HepG2 (cell line): ENCODE results near the gene CCDC136. TPM values are rescaled to one million over a fixed set of nuclear protein-coding genes. Genes with fewer than 3 reads are reported as not detected.

Source experiments
- ATAC-seq: fragments of 200-7000 bp; cut with Tn5 transposase; 3 replicates; pipeline ENCODE4 v1.9.1; 2020; ENCODE audit warnings: mild to moderate bottlenecking, moderate library complexity
- BruUV-seq: library from RNA; stranded (reverse); fragments of 400-500 nt; replicated peaks from 2 replicates; lab custom pipeline; 2021; lab: Mats Ljungman, UMichigan
- CTCF ChIA-PET: fragments of 300-600 bp; formaldehyde crosslinking; extraction: SDS; loops from one replicate; lab custom pipeline; 2021; ENCODE audit warnings: low total read pairs, inconsistent platforms, low intra/inter-chr PET ratio; lab: Yijun Ruan, JAX
- POLR2A ChIA-PET: fragments of 350-600 bp; sonication (Branson Sonifier 250); formaldehyde crosslinking; loops from one replicate; lab custom pipeline; 2020; ENCODE audit warnings: antibody characterized with exemption, inconsistent platforms; lab: Yijun Ruan, JAX
- DNase-seq: peaks from one replicate; pipeline ENCODE4 v3.0.0-alpha.2; 2015; ENCODE audit warnings: low spot score
- FAIRE-seq: peaks from 3 replicates; lab custom pipeline; 2011; peaks lifted over from hg19 to GRCh38; lab: Jason Lieb, UNC
- H2AFZ ChIP-seq: one replicate; pipeline ENCODE4 v1.6.1; 2011; ENCODE audit warnings: low read length, inconsistent platforms
- H3K27ac ChIP-seq: fragments of 300-600 bp; 3 replicates; pipeline ENCODE4 v1.8.0; 2011; ENCODE audit warnings: mixed run types, mild to moderate bottlenecking, mixed read lengths, low read length, inconsistent platforms; ENCODE audit not compliant: insufficient read depth; ENCODE audit errors: extremely low read length
- H3K27me3 ChIP-seq, 2 experiments: fragments of 200-600 bp in 1 of 2; 2 replicates in 1 of 2; 3 replicates in 1 of 2; pipeline versions ENCODE4 v1.6.0 to v1.8.0; 2011; ENCODE audit warnings: low read length in 2 of 2, mild to moderate bottlenecking in 2 of 2, moderate library complexity in 2 of 2, inconsistent platforms in 1 of 2; ENCODE audit not compliant: insufficient read depth in 2 of 2, control insufficient read depth in 1 of 2
- H3K36me3 ChIP-seq, 2 experiments: fragments of 200-600 bp in 1 of 2; replicated peaks in 1 of 2; 2 replicates in 1 of 2; 3 replicates in 1 of 2; pipeline versions ENCODE4 v1.5.1 to v1.8.0; 2011; ENCODE audit warnings: low read length in 2 of 2, inconsistent platforms in 1 of 2; ENCODE audit not compliant: insufficient read depth in 2 of 2, control insufficient read depth in 1 of 2
- H3K4me1 ChIP-seq: 2 replicates; pipeline ENCODE4 v1.5.1; 2012; ENCODE audit warnings: low read length, inconsistent platforms; ENCODE audit not compliant: insufficient read depth
- H3K4me2 ChIP-seq: 2 replicates; pipeline ENCODE4 v1.6.0; 2011; ENCODE audit warnings: low read depth, low read length, inconsistent platforms
- H3K4me3 ChIP-seq, 3 experiments: fragments of 200-600 bp in 1 of 3; sonication (generic), shearing (Covaris generic) in 1 of 3; replicated peaks in 1 of 3; 2 replicates each; pipeline ENCODE4 v1.5.1; 2011 to 2016; ENCODE audit warnings: low read length in 3 of 3, inconsistent platforms in 2 of 3, low read depth in 2 of 3, mild to moderate bottlenecking in 2 of 3, control low read depth in 1 of 3, mixed read lengths in 1 of 3; ENCODE audit not compliant: insufficient read depth in 1 of 3
- H3K79me2 ChIP-seq: one replicate; pipeline ENCODE4 v1.6.1; 2011; ENCODE audit warnings: low read length, inconsistent platforms; ENCODE audit not compliant: insufficient read depth
- H3K9ac ChIP-seq: 2 replicates; pipeline ENCODE4 v1.6.0; 2011; ENCODE audit warnings: mild to moderate bottlenecking, low read depth, low read length, inconsistent platforms; ENCODE audit not compliant: insufficient read depth
- H3K9me3 ChIP-seq: 2 replicates; pipeline ENCODE4 v1.5.1; 2012; ENCODE audit warnings: mild to moderate bottlenecking, low read length
- H4K20me1 ChIP-seq: 2 replicates; pipeline ENCODE4 v1.6.0; 2011; ENCODE audit warnings: inconsistent platforms, mild to moderate bottlenecking, low read length, moderate library complexity; ENCODE audit not compliant: insufficient read depth
- ARID2 ChIP-seq: sonication (generic); formaldehyde crosslinking; IDR thresholded peaks from 2 replicates; pipeline ENCODE4 v1.8.1; 2022; ENCODE audit warnings: mild to moderate bottlenecking, missing genetic modification reagents, borderline replicate concordance
- FOXK1 ChIP-seq: sonication (generic); formaldehyde crosslinking; IDR thresholded peaks from 2 replicates; pipeline ENCODE4 v1.4.0; 2020; ENCODE audit warnings: low read depth, missing genetic modification reagents, borderline replicate concordance
- KDM3A ChIP-seq: IDR thresholded peaks from 2 replicates; pipeline ENCODE4 v1.6.1; 2018; ENCODE audit warnings: low read depth, missing compliant biosample characterization
- NFYC ChIP-seq: IDR thresholded peaks from 2 replicates; pipeline ENCODE4 v1.6.1; 2016; ENCODE audit warnings: missing genetic modification reagents, missing compliant biosample characterization
- PRMT3 ChIP-seq: sonication (generic); formaldehyde crosslinking; IDR thresholded peaks from 2 replicates; pipeline ENCODE4 v1.8.1; 2022; ENCODE audit warnings: low read depth, mild to moderate bottlenecking, moderate library complexity, missing genetic modification reagents, borderline replicate concordance
- SP5 ChIP-seq: IDR thresholded peaks from 2 replicates; pipeline ENCODE4 v1.6.1; 2016; ENCODE audit warnings: low read depth, borderline replicate concordance
- WIZ ChIP-seq: sonication (generic); formaldehyde crosslinking; IDR thresholded peaks from 2 replicates; pipeline ENCODE4 v1.5.1; 2020; ENCODE audit warnings: mild to moderate bottlenecking, missing genetic modification reagents
- ZNF547 ChIP-seq: sonication (generic); formaldehyde crosslinking; IDR thresholded peaks from 2 replicates; pipeline ENCODE4 v1.5.1; 2020; ENCODE audit warnings: mild to moderate bottlenecking, missing genetic modification reagents
- ZNF709 ChIP-seq: sonication (generic); formaldehyde crosslinking; IDR thresholded peaks from 2 replicates; pipeline ENCODE4 v1.5.0; 2020; ENCODE audit warnings: mild to moderate bottlenecking, missing genetic modification reagents
- ZNF775 ChIP-seq: sonication (generic); formaldehyde crosslinking; IDR thresholded peaks from 2 replicates; pipeline ENCODE4 v1.4.0; 2020; ENCODE audit warnings: missing genetic modification reagents, mild to moderate bottlenecking, moderate library complexity, borderline replicate concordance
- WGBS: methylation state at CpG from one replicate; pipeline ENCODE4 v1.1.6; 2017; ENCODE audit warnings: low lambda C conversion rate; 5-methylcytosine and 5-hydroxymethylcytosine counted together
- in situ Hi-C: cut with HindIII; loops from 2 replicates; pipeline ENCODE4 v1.10.0; 2017; ENCODE audit warnings: low pct_unique_long_range_greater_than_20kb; ENCODE audit not compliant: extremely low pct_ligation_motif_present
- intact Hi-C: fragments of 100-400 bp; cut with micrococcal nuclease; formaldehyde crosslinking; loops from one replicate; pipeline ENCODE4 v1.10.0; 2022; ENCODE audit not compliant: unreplicated experiment
- polyA plus RNA-seq, 8 experiments: library from polyadenylated mRNA; depleted of rRNA in 3 of 8; stranded (reverse) in 7 of 8; unstranded in 1 of 8; fragments of >200 nt; fragmentation: Illumina TruSeq in 4 of 8; extraction: Trizol in 4 of 8; gene quantifications; 2 replicates each; pipeline versions ENCODE4 v1.2.1 to v1.2.3, GENCODE V29; 2011 to 2016; ENCODE audit warnings: low read depth in 4 of 8, missing spikeins in 1 of 8, mixed read lengths in 1 of 8; ENCODE audit not compliant: insufficient read depth in 1 of 8
- total RNA-seq, 5 experiments: library from RNA; depleted of rRNA; stranded (reverse); fragments of >200 nt; fragmentation: Illumina TruSeq; extraction: Trizol; gene quantifications; 2 replicates each; pipeline ENCODE4 v1.2.3, GENCODE V29; 2016; ENCODE audit warnings: low read depth in 1 of 5
- TF ChIP-seq, protein P1 (sequence below): sonication (generic); formaldehyde crosslinking; IDR thresholded peaks from 2 replicates; pipeline ENCODE4 v1.5.0; 2020; ENCODE audit warnings: mild to moderate bottlenecking, missing genetic modification reagents, borderline replicate concordance
- TF ChIP-seq, protein P2 (sequence below): sonication (generic); formaldehyde crosslinking; IDR thresholded peaks from 2 replicates; pipeline ENCODE4 v1.4.0; 2020; ENCODE audit warnings: missing genetic modification reagents

Gene CCDC136
- total and polyA plus RNA-seq, 2 of the 13 experiments (the other 11 are each of a cell fraction or from before 2014, with no cell fraction given) = 0.04 to 0.38 TPM

GRCh38 chr7:128842674-128843641 lies 51.2 kb downstream of the CCDC136 start:
- CTCF ChIA-PET = interaction anchor here (1.6 to 3.0 kb wide), 3 partner anchors 32 to 41 kb away, joined by 6 to 13 read pairs (median 11); no protein-coding TSS in a partner anchor
- Histone ChIP-seq H2AFZ (no peak overlapping the region), H3K9ac (no peak overlapping the region), H3K4me1 (peaks cover 11% of the 10 kb centered on the region), H3K79me2 (no peaks in the 10 kb centered on the region), H3K36me3 (no peaks in the 10 kb centered on the region), H3K4me3 (no peak overlapping the region), H3K27me3 (peaks cover 5 to 12% of the 10 kb centered on the region in 2 experiments; a peak in 2 of 5 replicates), H3K9me3 (no peaks in the 10 kb centered on the region), H4K20me1 (no peaks in the 10 kb centered on the region), H3K4me2 (no peak overlapping the region), H3K27ac (no peak overlapping the region)
- BruUV-seq = no TSS peak
- in situ Hi-C loops = no loop called here
- no peak for FAIRE-seq
- DNase-seq = no peak
- TF ChIP-seq ZNF547 (no peak), KDM3A (CRISPR knock-in tag) (no peak), ZNF775 (no peak), ARID2 (CRISPR knock-in tag) (no peak), FOXK1 (CRISPR knock-in tag) (no peak), WIZ (CRISPR knock-in tag) (no peak), SP5 (CRISPR knock-in tag) (no peak), PRMT3 (CRISPR knock-in tag) (no peak), NFYC (no peak), ZNF709 (CRISPR knock-in tag) (no peak)
- TF ChIP-seq, protein P1, sequence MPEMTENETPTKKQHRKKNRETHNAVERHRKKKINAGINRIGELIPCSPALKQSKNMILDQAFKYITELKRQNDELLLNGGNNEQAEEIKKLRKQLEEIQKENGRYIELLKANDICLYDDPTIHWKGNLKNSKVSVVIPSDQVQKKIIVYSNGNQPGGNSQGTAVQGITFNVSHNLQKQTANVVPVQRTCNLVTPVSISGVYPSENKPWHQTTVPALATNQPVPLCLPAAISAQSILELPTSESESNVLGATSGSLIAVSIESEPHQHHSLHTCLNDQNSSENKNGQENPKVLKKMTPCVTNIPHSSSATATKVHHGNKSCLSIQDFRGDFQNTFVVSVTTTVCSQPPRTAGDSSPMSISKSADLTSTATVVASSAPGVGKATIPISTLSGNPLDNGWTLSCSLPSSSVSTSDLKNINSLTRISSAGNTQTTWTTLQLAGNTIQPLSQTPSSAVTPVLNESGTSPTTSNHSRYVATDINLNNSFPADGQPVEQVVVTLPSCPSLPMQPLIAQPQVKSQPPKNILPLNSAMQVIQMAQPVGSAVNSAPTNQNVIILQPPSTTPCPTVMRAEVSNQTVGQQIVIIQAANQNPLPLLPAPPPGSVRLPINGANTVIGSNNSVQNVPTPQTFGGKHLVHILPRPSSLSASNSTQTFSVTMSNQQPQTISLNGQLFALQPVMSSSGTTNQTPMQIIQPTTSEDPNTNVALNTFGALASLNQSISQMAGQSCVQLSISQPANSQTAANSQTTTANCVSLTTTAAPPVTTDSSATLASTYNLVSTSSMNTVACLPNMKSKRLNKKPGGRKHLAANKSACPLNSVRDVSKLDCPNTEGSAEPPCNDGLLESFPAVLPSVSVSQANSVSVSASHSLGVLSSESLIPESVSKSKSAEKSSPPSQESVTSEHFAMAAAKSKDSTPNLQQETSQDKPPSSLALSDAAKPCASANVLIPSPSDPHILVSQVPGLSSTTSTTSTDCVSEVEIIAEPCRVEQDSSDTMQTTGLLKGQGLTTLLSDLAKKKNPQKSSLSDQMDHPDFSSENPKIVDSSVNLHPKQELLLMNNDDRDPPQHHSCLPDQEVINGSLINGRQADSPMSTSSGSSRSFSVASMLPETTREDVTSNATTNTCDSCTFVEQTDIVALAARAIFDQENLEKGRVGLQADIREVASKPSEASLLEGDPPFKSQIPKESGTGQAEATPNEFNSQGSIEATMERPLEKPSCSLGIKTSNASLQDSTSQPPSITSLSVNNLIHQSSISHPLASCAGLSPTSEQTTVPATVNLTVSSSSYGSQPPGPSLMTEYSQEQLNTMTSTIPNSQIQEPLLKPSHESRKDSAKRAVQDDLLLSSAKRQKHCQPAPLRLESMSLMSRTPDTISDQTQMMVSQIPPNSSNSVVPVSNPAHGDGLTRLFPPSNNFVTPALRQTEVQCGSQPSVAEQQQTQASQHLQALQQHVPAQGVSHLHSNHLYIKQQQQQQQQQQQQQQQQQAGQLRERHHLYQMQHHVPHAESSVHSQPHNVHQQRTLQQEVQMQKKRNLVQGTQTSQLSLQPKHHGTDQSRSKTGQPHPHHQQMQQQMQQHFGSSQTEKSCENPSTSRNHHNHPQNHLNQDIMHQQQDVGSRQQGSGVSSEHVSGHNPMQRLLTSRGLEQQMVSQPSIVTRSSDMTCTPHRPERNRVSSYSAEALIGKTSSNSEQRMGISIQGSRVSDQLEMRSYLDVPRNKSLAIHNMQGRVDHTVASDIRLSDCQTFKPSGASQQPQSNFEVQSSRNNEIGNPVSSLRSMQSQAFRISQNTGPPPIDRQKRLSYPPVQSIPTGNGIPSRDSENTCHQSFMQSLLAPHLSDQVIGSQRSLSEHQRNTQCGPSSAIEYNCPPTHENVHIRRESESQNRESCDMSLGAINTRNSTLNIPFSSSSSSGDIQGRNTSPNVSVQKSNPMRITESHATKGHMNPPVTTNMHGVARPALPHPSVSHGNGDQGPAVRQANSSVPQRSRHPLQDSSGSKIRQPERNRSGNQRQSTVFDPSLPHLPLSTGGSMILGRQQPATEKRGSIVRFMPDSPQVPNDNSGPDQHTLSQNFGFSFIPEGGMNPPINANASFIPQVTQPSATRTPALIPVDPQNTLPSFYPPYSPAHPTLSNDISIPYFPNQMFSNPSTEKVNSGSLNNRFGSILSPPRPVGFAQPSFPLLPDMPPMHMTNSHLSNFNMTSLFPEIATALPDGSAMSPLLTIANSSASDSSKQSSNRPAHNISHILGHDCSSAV = no peak
- TF ChIP-seq, protein P2, sequence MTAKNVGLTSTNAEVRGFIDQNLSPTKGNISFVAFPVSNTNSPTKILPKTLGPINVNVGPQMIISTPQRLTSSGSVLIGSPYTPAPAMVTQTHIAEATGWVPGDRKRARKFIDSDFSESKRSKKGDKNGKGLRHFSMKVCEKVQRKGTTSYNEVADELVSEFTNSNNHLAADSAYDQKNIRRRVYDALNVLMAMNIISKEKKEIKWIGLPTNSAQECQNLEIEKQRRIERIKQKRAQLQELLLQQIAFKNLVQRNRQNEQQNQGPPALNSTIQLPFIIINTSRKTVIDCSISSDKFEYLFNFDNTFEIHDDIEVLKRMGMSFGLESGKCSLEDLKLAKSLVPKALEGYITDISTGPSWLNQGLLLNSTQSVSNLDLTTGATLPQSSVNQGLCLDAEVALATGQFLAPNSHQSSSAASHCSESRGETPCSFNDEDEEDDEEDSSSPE (CRISPR knock-in tag) = no peak
- POLR2A ChIA-PET = no interaction called here
- 74% methylated on average over 19 of the region's 38 CpGs for WGBS
- intact Hi-C loops = no loop called here
- ATAC-seq = peak; percentile 9; the same call in 1 of the 3 replicates
